Measurements from ENCODE around the gene ADRA2C.

The ADRA2C gene

DNA sequence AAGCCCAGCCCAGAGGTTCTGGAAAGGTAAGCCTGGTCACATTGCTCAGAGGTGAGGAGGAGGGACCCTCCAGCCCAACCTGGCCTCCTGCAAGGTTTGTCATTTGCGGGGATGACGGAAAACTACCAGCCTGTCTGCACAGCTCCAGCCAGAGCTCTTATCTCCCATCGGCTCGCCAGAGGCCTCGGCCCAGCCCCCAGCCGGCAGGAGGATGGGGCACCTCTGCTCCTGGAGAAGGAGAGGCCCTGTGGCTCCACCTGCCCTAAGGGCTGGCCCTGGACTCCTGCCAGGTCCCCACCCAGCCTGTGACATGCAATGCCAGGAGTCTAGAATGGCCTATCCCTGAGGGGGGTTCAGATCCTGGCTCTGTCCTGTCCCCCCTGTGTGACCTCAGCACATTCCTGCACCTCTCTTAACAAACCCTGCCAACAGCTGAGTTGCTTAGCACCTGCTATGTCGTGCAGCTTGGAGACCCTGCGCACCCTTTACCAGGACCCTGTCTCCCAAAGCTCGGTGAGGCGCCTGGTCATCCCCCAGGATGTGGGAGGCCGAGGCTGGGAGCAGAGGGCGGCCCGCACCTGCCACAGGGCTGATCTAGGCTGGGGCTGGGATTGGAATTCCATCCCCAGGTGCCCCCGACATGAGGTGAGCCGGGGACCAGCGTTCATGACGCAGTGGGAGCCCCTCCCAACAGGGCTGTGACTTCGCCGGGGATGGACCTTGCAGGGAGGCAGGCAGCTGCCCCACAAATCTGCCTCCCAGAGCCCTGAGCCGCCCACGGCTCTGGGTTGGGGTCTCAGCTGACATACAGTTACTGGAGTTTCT is 14.4 kb downstream of the ADRA2C start:
- DNase-seq = no peak

DNA sequence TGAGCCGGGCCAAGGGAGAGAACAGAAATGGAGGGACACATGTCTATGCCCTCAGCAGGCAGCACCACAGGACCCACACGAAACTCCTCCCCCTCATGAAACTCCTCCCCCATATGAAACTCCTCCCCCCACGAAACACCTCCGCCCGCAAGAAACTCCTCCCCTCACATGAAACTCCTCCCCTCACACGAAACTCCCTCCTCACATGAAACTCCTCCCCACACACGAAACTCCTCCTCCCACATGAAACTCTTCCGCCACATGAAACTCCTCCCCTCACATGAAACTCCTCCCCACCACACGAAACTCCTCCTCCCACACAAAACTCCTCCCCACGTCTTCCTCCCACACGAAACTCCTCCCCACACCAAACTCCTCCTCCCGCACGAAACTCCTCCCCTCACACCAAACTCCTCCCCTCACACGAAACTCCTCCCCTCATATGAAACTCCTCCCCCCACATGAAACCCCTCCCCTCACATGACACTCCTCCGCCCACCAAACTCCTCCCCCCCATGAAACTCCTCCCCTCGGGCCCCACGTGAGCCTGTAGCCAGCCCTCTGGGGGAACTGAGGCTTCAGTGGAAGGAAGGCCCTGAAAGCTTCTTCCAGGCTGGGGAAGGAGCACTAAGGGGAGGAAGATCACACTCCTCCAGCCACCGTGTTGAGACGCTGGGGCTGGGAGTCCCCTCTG is 15.2 kb downstream of the ADRA2C start:
- DNase-seq = peak; percentile 10

DNA sequence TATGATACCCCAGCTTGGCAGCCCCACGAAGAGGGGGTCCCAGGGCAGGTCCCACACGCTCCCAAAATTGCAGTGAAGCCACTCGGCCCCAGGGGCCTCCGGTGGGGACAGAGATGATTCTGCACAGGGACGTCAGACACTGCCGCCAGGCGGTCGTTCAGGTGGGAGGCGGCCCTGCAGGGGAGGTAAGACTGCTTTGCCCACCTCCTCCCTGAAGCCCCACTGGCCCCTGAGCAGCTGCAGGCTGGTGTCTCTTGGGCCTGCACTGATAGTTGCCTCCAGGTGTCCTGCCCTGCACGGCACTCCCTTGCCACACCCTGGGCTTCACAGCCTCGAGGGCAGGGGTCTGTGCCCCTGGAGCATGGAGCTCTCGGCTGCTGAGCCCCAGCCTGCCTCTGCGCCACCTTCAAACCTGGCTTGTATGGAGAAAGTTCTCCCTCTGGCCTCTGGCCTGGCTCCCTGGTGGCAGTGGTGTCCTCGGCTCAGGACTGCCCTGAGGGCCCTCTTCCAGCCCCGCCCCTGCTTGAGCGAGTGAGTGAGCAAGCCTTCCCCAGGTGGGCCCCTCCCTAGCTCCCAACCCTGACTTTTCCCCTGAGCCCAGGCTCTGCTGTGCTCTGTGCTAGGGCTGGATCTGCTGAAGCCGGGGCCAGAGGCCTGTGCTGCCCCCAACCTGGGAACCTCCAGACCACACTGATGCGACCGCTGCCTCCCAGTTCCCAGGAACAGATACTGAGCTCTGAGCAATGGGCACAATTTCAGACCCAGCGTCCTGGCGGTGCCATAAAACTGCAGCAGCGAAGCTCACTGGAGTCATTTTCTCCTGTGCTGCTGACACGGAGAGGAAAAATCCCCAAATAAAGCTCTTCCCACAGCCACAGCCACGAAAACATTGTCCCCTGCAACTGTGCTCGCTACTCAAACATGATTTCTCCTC is 16.1 kb downstream of the ADRA2C start:
- DNase-seq = no peak

- no peak for DNase-seq
Measured at GRCh38 chr4:3783693-3784306, 17.6 kb downstream of the ADRA2C start.

- no peak for DNase-seq
Measured at GRCh38 chr4:3784454-3785291, 18.5 kb downstream of the ADRA2C start.

DNA sequence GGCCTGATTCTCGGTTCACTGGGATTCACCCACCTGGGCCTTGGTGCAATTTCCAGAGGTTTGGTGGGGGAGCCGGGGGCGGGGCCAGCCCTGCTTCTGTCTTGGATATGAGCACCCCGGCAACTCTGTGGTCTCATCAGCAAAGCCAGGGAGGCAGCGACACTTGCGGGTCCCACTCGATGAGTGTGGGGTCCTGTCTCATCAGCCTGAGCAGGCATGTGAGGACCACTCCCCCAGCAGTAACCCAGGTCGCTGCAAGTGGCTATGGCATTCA is 19.0 kb downstream of the ADRA2C start:
- DNase-seq = no peak

DNA sequence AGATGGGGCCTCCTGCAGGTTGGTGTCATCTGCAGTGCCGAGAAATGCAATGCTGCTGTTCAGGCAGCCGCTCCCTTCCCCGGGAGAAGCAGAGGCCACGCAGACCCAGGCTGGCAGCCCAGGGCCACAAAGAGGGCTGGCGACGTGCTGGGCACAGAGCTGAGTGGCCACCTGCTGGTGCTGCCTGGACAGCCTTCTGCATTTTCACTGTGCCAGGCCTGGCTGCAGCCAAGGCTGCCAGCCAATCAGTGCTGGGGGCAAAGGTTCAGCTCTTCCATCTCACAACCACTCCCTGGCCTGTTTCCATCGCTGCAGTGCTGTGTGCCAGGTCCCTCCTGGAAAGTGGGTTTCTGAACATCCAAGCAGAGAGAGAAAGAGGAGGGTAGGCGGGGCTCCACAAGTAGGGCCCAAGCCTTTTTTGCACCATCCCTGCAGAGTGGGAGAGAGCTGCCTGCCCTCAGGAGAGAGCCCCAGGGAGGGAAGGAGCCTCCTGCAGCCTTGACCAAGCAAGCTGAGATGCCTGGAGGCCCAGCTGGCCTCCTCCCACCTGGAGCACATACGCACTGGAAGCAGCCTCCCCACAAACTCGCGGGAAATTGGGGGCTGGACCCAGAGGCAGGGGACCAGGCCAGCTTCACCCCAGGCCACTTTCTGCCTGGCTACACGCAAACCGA is 20.1 kb downstream of the ADRA2C start:
- no peak for DNase-seq

- DNase-seq = no peak
Measured at GRCh38 chr4:3787489-3788365, 21.5 kb downstream of the ADRA2C start.

- DNase-seq = no peak
Measured at GRCh38 chr4:3788366-3788660, 22.1 kb downstream of the ADRA2C start.

DNA sequence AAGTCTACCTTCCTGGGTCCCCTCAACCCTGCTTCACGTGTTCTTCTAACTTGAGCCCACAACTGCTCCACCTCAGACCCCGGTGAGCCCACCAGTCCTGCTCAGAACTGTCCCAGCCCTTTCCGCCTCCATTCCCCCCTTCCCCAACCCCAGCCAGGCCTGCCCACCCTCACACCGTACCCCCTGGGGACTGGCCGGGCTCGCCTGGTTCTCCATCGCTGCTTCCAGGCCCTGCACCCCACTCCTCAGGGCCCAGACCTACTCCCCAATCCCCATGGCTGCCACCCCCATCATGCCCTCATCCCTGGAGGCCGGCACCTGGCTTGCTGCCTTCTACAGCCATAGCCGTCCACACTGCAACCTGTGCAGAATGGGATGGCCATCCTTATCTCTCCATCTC is 23.4 kb downstream of the ADRA2C start:
- DNase-seq = no peak

GRCh38 chr4:3790006-3790561 is 23.9 kb downstream of the ADRA2C start:
- DNase-seq = no peak

GRCh38 chr4:3791256-3791655 is 25.1 kb downstream of the ADRA2C start:
- DNase-seq = no peak

DNA sequence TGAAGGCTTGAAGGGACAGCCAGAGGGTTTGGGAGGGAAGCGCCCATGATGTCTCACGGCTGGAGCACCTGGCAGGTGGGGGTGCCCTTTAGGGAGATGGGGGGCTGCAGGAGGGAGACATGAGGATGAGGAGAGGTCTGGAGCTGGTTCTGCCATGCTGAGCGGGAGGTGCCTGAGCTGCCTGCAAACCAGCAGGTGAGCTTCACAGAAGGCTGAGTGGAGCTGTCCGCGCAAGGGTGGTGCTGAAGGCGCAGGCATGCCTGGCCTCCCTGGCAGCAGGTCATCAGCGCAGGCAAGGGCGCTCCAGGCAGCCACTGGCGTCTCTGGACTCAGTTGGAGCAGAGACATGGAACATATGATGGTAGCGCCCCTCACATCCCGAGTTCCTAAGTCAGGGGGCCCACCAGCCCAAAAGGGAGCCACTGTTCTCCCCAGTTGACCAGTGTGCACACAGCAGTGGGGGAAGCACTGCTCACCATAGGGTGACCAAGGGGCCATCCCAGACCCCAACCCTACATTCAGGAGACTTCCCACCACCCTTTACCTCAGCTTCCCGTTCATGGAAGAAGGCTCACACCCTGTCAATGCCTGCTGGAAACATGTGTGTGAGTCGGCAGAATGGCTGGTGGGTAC is 25.8 kb downstream of the ADRA2C start:
- peak; percentile 10 for DNase-seq

GRCh38 chr4:3792813-3793212 is 26.6 kb downstream of the ADRA2C start:
- DNase-seq = no peak

GRCh38 chr4:3793545-3793944 is 27.4 kb downstream of the ADRA2C start:
- DNase-seq = no peak

GRCh38 chr4:3796960-3797359 is 30.8 kb downstream of the ADRA2C start:
- DNase-seq = no peak

DNA sequence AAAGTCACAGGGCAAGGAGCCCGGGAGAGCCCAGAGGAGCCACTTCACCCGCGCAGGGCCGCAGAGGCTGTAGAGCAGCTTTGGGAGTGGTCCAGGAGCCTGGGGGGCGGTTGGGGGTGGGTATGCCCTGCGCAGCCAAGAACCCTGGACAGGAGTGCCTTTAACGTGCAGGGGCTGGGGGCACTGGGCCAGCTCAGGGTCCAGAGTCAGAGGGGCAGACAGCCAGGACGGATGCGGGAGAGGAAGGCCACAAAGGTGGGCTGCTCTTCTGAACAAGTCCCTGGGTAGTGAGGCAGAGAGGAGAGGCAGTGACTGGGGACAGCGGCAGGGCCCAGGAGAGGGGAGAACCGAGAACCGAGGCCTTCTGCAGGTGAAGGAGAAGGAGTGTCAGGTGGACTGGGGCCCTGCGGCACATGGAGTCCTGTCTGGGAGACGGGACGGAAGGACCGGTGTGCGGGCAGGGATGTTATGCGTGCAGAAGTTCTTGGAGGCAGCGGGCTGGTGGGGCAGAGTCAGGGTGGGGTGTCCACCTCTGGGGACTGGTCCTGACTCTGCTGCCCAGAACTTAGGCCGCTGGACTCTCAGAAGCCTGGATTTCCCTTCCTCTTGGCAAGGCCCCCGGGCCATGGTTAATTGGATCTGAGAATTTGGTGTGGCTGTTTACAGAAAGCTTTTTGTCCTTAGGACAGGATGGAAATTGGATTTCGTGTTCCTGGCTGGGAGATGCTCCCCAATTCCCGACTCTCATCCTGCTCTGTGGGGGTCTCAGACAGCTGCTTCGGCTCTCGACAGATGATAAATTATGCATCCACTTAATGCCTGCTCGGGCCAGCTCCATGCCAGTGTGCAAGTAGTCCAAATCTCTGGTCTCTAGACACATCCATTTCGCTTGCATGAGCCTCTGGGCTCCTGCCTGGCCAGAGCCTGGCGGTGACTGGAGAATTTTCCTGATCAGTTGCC is 31.9 kb downstream of the ADRA2C start:
- no peak for DNase-seq

GRCh38 chr4:3799496-3799895 is 33.3 kb downstream of the ADRA2C start:
- no peak for DNase-seq

GRCh38 chr4:3800351-3800750 is 34.2 kb downstream of the ADRA2C start:
- no peak for DNase-seq

Data from activated CD4-positive, alpha-beta T cell treated with anti-CD3 and anti-CD28 coated beads, Interleukin-2, amount 50 U/mL, for 16 hours (primary cell).